Right forelimb (tissue), 1 donor: ENCODE measurements around the gene ZNF500.

Experiments
- DNase-seq: peaks from one replicate; pipeline ENCODE4 v3.0.0-alpha.2; 2018

The ZNF500 gene

GRCh38 chr16:4700997-4701743, 65.8 kb downstream of the ZNF500 start:
- DNase-seq = no peak

- DNase-seq = no peak
Measured at GRCh38 chr16:4700380-4700996, 66.5 kb downstream of the ZNF500 start.

DNA sequence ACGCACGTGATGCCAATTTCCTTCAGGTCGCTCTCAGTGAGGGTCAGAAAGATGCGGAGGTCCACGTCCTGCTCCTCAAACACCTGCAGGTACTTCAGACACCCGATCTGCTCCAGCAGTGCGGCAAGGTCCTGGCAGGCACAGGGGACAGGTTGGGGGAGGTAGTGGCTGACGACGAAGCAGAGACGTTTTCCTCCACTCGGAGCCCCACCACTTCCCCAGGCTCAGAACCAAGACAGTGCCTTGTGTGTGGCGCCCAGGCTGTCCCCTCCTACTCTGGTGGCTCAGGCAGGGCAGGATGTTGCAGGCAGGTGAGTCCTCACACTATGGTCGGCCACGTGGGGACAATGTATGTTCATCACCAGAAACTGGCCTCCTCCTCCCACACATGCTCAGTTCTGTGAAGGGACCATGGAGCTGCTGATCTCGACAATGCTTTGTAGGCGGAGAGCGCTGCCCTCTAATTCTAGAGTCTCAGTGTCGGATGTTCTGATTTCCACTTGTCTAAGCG, 67.9 kb downstream of the ZNF500 start:
- DNase-seq = no peak

DNA sequence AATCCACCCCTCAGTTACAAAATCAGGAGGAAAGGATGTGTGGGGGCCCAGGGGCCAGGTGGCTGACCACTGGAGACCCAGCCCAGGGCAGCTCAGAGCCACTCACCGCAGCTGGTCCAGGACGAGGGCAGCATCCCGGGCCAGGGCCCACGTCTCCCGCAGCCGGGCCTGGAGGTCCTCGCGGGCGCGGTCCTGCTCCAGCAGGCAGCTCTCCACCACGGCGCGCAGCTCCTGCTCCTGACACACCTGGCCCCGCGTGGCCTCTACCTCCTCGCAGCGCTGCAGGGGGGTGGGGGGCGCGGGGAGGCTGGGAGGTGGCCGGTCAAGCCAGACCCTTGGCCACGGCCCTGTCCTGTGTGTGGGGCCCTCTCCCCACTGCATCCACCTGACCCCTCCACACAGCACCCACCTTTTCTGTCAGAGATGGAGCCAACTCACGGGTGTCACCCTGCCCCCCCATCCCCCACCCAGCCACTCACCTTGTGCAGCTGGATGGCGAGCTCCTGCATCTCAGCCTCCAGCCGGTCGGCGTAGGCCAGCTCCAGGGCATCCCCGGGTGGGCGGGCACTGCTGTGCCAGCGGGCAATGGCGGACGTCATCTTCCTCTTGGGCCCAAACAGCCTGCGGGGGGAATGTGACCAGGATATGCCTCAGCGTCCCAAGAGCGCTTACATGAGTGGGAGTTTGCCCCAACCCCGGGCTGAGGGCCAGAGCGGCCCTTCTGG, 68.5 kb downstream of the ZNF500 start:
- DNase-seq = peak; percentile 37
